ENCODE results near the gene TAS2R31. TPM values are rescaled to one million over a fixed set of nuclear protein-coding genes. Genes with fewer than 3 reads are reported as not detected.

Gene TAS2R31
- total and polyA plus RNA-seq, 2 of the 13 experiments (the other 11 are each of a cell fraction or from before 2014, with no cell fraction given): 0.96 to 6.5 TPM

DNA sequence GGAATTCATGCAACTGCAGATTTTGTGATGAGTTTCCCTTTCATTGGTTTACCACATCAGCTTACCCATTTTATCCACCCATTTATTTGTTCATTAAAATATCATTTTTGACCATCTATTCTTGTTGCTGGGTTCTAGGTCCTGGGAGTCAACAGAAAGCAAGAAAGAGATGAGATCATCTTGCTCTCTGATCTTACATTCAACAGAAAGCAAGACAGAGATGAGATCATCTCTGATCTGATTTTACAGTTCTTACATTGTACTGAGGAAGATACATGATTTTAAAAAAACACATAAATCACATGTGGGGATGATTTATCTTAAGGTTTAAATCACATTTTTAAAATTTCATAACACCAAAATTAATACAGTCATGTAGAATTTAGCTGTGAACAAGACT lies 28.6 kb upstream of the TAS2R31 start:
- Histone ChIP-seq H3K9me3 (ENCODE audit: low read length) (no peaks in the 10 kb centered on the region), H3K4me3 (replicated peaks in 1 of 3; ENCODE audit: insufficient read depth in 1 of 3, low read depth in 2 of 3, low read length in 3 of 3) (no peak overlapping the region), H3K27ac (ENCODE audit: extremely low read length, insufficient read depth, low read length) (no peak overlapping the region), H4K20me1 (ENCODE audit: insufficient read depth, low read length) (no peaks in the 10 kb centered on the region), H3K79me2 (ENCODE audit: insufficient read depth, low read length) (peaks cover 3% of the 10 kb centered on the region), H3K9ac (ENCODE audit: insufficient read depth, low read depth, low read length) (no peak overlapping the region), H3K36me3 (replicated peaks in 1 of 2; ENCODE audit: control insufficient read depth in 1 of 2, insufficient read depth in 2 of 2, low read length in 2 of 2) (peaks cover 0 to 3% of the 10 kb centered on the region in 2 experiments; a peak in 1 of 5 replicates), H2AFZ (ENCODE audit: low read length) (no peak overlapping the region), H3K4me1 (ENCODE audit: insufficient read depth, low read length) (no peaks in the 10 kb centered on the region), H3K4me2 (ENCODE audit: low read depth, low read length) (no peak overlapping the region), H3K27me3 (ENCODE audit: control insufficient read depth in 1 of 2, insufficient read depth in 2 of 2, low read length in 2 of 2) (no peaks in the 10 kb centered on the region)
- DNase-seq (ENCODE audit: low spot score) (no peak), ATAC-seq (no peak), FAIRE-seq (no peak)
- ChIA-PET CTCF (ENCODE audit: low intra/inter-chr PET ratio, low total read pairs) (no interaction called here), POLR2A (no interaction called here)
- TF ChIP-seq ZNF781 (CRISPR knock-in tag; IDR thresholded peaks at IDR 0.05; ENCODE audit: borderline replicate concordance, not compliant biosample characterization): no peak
- no peak for TF ChIP-seq ZNF207 (IDR thresholded peaks at IDR 0.05; ENCODE audit: borderline replicate concordance)
- no peak for TF ChIP-seq ZNF777 (CRISPR knock-in tag; IDR thresholded peaks at IDR 0.05)
- no peak for TF ChIP-seq ZNF749 (CRISPR knock-in tag; IDR thresholded peaks at IDR 0.05; ENCODE audit: borderline replicate concordance)
- TF ChIP-seq NR2F2 (IDR thresholded peaks at IDR 0.05; ENCODE audit: borderline replicate concordance, low read depth): no peak
- no peak for TF ChIP-seq ZNF101 (CRISPR knock-in tag; IDR thresholded peaks at IDR 0.05; ENCODE audit: borderline replicate concordance, low read depth)
- TF ChIP-seq, protein P1, sequence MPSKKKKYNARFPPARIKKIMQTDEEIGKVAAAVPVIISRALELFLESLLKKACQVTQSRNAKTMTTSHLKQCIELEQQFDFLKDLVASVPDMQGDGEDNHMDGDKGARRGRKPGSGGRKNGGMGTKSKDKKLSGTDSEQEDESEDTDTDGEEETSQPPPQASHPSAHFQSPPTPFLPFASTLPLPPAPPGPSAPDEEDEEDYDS (CRISPR knock-in tag; IDR thresholded peaks at IDR 0.05): no peak
- no peak for TF ChIP-seq NCOR1 (IDR thresholded peaks at IDR 0.05; ENCODE audit: borderline replicate concordance, low read length)
- no peak for TF ChIP-seq RNF2 (conservative IDR thresholded peaks at IDR 0.05; ENCODE audit: low read depth)
- TF ChIP-seq, protein P2, sequence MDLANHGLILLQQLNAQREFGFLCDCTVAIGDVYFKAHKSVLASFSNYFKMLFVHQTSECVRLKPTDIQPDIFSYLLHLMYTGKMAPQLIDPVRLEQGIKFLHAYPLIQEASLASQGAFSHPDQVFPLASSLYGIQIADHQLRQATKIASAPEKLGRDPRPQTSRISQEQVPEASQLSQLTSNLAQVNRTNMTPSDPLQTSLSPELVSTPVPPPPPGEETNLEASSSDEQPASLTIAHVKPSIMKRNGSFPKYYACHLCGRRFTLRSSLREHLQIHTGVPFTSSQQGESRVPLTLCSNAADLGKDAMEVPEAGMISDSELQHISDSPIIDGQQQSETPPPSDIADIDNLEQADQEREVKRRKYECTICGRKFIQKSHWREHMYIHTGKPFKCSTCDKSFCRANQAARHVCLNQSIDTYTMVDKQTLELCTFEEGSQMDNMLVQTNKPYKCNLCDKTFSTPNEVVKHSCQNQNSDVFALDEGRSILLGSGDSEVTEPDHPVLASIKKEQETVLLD (CRISPR knock-in tag; IDR thresholded peaks at IDR 0.05; ENCODE audit: low read depth): no peak
- no peak for TF ChIP-seq ZNF75D (CRISPR knock-in tag; IDR thresholded peaks at IDR 0.05; ENCODE audit: borderline replicate concordance)
- TF ChIP-seq TRIM24 (CRISPR knock-in tag; IDR thresholded peaks at IDR 0.05): no peak
- TF ChIP-seq ZNF572 (CRISPR knock-in tag; IDR thresholded peaks at IDR 0.05): no peak
- TF ChIP-seq SCMH1 (CRISPR knock-in tag; IDR thresholded peaks at IDR 0.05; ENCODE audit: borderline replicate concordance): no peak
- TF ChIP-seq HOXA5 (CRISPR knock-in tag; IDR thresholded peaks at IDR 0.05): no peak
- intact Hi-C loops (cut with micrococcal nuclease; ENCODE audit: unreplicated experiment): no loop called here
- in situ Hi-C loops (cut with HindIII; ENCODE audit: extremely low pct_ligation_motif_present, low pct_unique_long_range_greater_than_20kb): no loop called here
- no TSS peak for BruUV-seq (replicated peaks)
